Measurements from ENCODE around the gene NCKAP5. TPM values are rescaled to one million over a fixed set of nuclear protein-coding genes. Genes with fewer than 3 reads are reported as not detected.

Gene NCKAP5
- total and polyA plus RNA-seq, 9 of the 15 experiments (the other 6 are each of a cell fraction or from before 2014, with no cell fraction given) = not detected

GRCh38 chr2:133437492-133437891, 130.8 kb downstream of the NCKAP5 start:
- no TSS peak for BruUV-seq (replicated peaks)
- Histone ChIP-seq H4K20me1 (replicated peaks; ENCODE audit: control insufficient read depth, insufficient read depth, low read length) (no peaks in the 10 kb centered on the region), H3K9me1 (ENCODE audit: control insufficient read depth, insufficient read depth, low read length) (no peaks in the 10 kb centered on the region), H3K4me3 (no peak overlapping the region), H3K27ac (ENCODE audit: extremely low read depth, low read depth, low read length) (no peak overlapping the region), H3K4me2 (ENCODE audit: insufficient read depth, low read length) (no peak overlapping the region), H2AFZ (ENCODE audit: low read depth, low read length) (no peak overlapping the region), H3K4me1 (replicated peaks in 1 of 2; ENCODE audit: control insufficient read depth in 2 of 2, insufficient read depth in 2 of 2, low read length in 2 of 2) (no peaks in the 10 kb centered on the region), H3K79me2 (ENCODE audit: control insufficient read depth, insufficient read depth, low read length) (no peaks in the 10 kb centered on the region), H3K9ac (ENCODE audit: insufficient read depth in 1 of 2, low read depth in 2 of 2, low read length in 2 of 2) (no peak overlapping the region), H3K36me3 (ENCODE audit: control insufficient read depth, insufficient read depth, low read length) (no peaks in the 10 kb centered on the region), H3K9me3 (replicated peaks; ENCODE audit: control insufficient read depth, insufficient read depth, low read depth, low read length) (no peaks in the 10 kb centered on the region), H3K27me3 (ENCODE audit: control insufficient read depth in 2 of 2, insufficient read depth in 2 of 2, low read length in 2 of 2) (no peaks in the 10 kb centered on the region)
- DNase-seq (ENCODE audit: extremely low read depth in 1 of 4, low spot score in 3 of 4) (no peak), FAIRE-seq (no peak), ATAC-seq (no peak)
- intact Hi-C loops (cut with micrococcal nuclease) = no loop called here
- TF ChIP-seq JUN (IDR thresholded peaks at IDR 0.05; ENCODE audit: borderline replicate concordance, low read depth, low read length) = no peak
- TF ChIP-seq JUN (CRISPR knock-in tag; IDR thresholded peaks at IDR 0.05; ENCODE audit: borderline replicate concordance) = no peak
- no peak for TF ChIP-seq JUNB (CRISPR knock-in tag; conservative IDR thresholded peaks at IDR 0.05)
- TF ChIP-seq GTF2B (IDR thresholded peaks at IDR 0.05; ENCODE audit: extremely low read depth, insufficient read length) = no peak
- no peak for TF ChIP-seq HMGN3 (IDR thresholded peaks at IDR 0.05; ENCODE audit: borderline replicate concordance, extremely low read depth, insufficient read length, low read depth, low read length)
- no peak for TF ChIP-seq ZNF347 (CRISPR knock-in tag; IDR thresholded peaks at IDR 0.05; ENCODE audit: low read depth)
- TF ChIP-seq HDGF (IDR thresholded peaks at IDR 0.05) = no peak
- TF ChIP-seq NCOA6 (IDR thresholded peaks at IDR 0.05) = no peak
- TF ChIP-seq ZNF830 (CRISPR knock-in tag; IDR thresholded peaks at IDR 0.05) = no peak
- no peak for TF ChIP-seq SRF (CRISPR knock-in tag; IDR thresholded peaks at IDR 0.05)
- no peak for TF ChIP-seq ZNF766 (CRISPR knock-in tag; conservative IDR thresholded peaks at IDR 0.05)
- no peak for TF ChIP-seq PRMT5 (CRISPR knock-in tag; IDR thresholded peaks at IDR 0.05)
- TF ChIP-seq MED1 (CRISPR knock-in tag; IDR thresholded peaks at IDR 0.05; ENCODE audit: borderline replicate concordance) = no peak
- TF ChIP-seq, protein P1, sequence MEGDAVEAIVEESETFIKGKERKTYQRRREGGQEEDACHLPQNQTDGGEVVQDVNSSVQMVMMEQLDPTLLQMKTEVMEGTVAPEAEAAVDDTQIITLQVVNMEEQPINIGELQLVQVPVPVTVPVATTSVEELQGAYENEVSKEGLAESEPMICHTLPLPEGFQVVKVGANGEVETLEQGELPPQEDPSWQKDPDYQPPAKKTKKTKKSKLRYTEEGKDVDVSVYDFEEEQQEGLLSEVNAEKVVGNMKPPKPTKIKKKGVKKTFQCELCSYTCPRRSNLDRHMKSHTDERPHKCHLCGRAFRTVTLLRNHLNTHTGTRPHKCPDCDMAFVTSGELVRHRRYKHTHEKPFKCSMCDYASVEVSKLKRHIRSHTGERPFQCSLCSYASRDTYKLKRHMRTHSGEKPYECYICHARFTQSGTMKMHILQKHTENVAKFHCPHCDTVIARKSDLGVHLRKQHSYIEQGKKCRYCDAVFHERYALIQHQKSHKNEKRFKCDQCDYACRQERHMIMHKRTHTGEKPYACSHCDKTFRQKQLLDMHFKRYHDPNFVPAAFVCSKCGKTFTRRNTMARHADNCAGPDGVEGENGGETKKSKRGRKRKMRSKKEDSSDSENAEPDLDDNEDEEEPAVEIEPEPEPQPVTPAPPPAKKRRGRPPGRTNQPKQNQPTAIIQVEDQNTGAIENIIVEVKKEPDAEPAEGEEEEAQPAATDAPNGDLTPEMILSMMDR (IDR thresholded peaks at IDR 0.05 in 2 of 3, conservative IDR thresholded peaks at IDR 0.05 in 1 of 3; ENCODE audit: insufficient read depth in 2 of 3, low read depth in 1 of 3, low read length in 3 of 3) = no peak
- ChIA-PET POLR2A (interaction anchor here (1.0 kb wide), 1 partner anchor 9 kb away, joined by 3 read pairs; no protein-coding TSS in a partner anchor), CTCF (ENCODE audit: low intra/inter-chr PET ratio) (no interaction called here)
- in situ Hi-C loops (cut with MboI) = no loop called here
- 0% methylated on average over 3 of the region's 3 CpGs for WGBS (ENCODE audit: insufficient coverage, low coverage, missing lambda C conversion rate)

All from K562 (cell line).